Endothelial cell (in vitro differentiated cells): ENCODE data around the gene ITGAL. TPM values are rescaled to one million over a fixed set of nuclear protein-coding genes. Genes with fewer than 3 reads are reported as not detected.

Experiments
- DNase-seq: peaks from one replicate; pipeline ENCODE4 v3.0.0; 2021; ENCODE audit warnings: low spot score
- H3K27ac Mint-ChIP-seq: one replicate; pipeline ENCODE4 v1.8.0; 2021; ENCODE audit warnings: mixed read lengths, inconsistent platforms; ENCODE audit not compliant: unreplicated experiment
- H3K27me3 Mint-ChIP-seq: one replicate; pipeline ENCODE4 v1.8.0; 2021; ENCODE audit warnings: mild to moderate bottlenecking, moderate library complexity, mixed read lengths, inconsistent platforms; ENCODE audit not compliant: unreplicated experiment
- H3K36me3 Mint-ChIP-seq: one replicate; pipeline ENCODE4 v1.8.0; 2021; ENCODE audit warnings: mild to moderate bottlenecking, low read depth, mixed read lengths, inconsistent platforms; ENCODE audit not compliant: unreplicated experiment
- H3K4me1 Mint-ChIP-seq: one replicate; pipeline ENCODE4 v1.8.0; 2021; ENCODE audit warnings: mild to moderate bottlenecking, mixed read lengths, inconsistent platforms; ENCODE audit not compliant: unreplicated experiment
- H3K4me3 Mint-ChIP-seq: one replicate; pipeline ENCODE4 v1.8.0; 2021; ENCODE audit warnings: mild to moderate bottlenecking, mixed read lengths, inconsistent platforms; ENCODE audit not compliant: unreplicated experiment
- H3K9me3 Mint-ChIP-seq: one replicate; pipeline ENCODE4 v1.8.0; 2021; ENCODE audit warnings: mixed read lengths, inconsistent platforms; ENCODE audit not compliant: unreplicated experiment
- CTCF ChIP-seq: fragments of 200-600 bp; sonication (generic); IDR thresholded peaks from one replicate; pipeline ENCODE4 v1.5.0; 2021; ENCODE audit warnings: antibody characterized with exemption; ENCODE audit not compliant: unreplicated experiment
- total RNA-seq: library from RNA; stranded (reverse); fragmentation: NEBNext Ultra II Directional; extraction: Animal tissue kit (Norgen Biotek cat#: 25700); gene quantifications from one replicate; pipeline ENCODE4 v1.2.1, GENCODE V29; 2021; ENCODE audit not compliant: unreplicated experiment

ITGAL gene
- total RNA-seq, 1 donor from 2014 or later = not detected

GRCh38 chr16:30523768-30524574 is 51.4 kb downstream of the ITGAL start:
- no peak for DNase-seq
- peaks cover 22% of the 10 kb centered on the region for H3K4me1 Mint-ChIP-seq
- no peak for TF ChIP-seq CTCF
- no peaks in the 10 kb centered on the region for H3K9me3 Mint-ChIP-seq
- H3K4me3 Mint-ChIP-seq = no peak overlapping the region
- no peak overlapping the region for H3K27ac Mint-ChIP-seq
- no peaks in the 10 kb centered on the region for H3K36me3 Mint-ChIP-seq
- H3K27me3 Mint-ChIP-seq = peaks cover 3% of the 10 kb centered on the region

- Mint-ChIP-seq H3K4me1 (peaks cover 18% of the 10 kb centered on the region), H3K27me3 (peaks cover 3% of the 10 kb centered on the region), H3K36me3 (no peaks in the 10 kb centered on the region), H3K9me3 (no peaks in the 10 kb centered on the region), H3K4me3 (peak overlapping the region; percentile 56), H3K27ac (no peak overlapping the region)
- TF ChIP-seq CTCF = no peak
- no peak for DNase-seq
Measured at GRCh38 chr16:30524575-30525568, 52.3 kb downstream of the ITGAL start.

- Mint-ChIP-seq H3K9me3 (no peaks in the 10 kb centered on the region), H3K36me3 (peaks cover 5% of the 10 kb centered on the region), H3K4me1 (peaks cover 18% of the 10 kb centered on the region), H3K4me3 (peak overlapping the region; percentile 94), H3K27ac (peak overlapping the region; percentile 68), H3K27me3 (peaks cover 3% of the 10 kb centered on the region)
- DNase-seq = no peak
- TF ChIP-seq CTCF = no peak
Measured at GRCh38 chr16:30525844-30526136, 53.2 kb downstream of the ITGAL start.

- H3K27ac Mint-ChIP-seq = peak within 1 kb of the TSS; percentile 86
- DNase-seq = peak; percentile 67
Measured at GRCh38 chr16:30526137-30526822, 53.7 kb downstream of the ITGAL start, which contains the start of gene ZNF768. Gene ZNF768 (minus strand): TSS chr16:30526566. CDS start chr16:30526413, 153 bp downstream.

More at GRCh38 chr16:30526137-30526822, 53.7 kb downstream of the ITGAL start, which contains the start of gene ZNF768:
- no peak for TF ChIP-seq CTCF
- Mint-ChIP-seq H3K36me3 (peaks cover 6% of the 10 kb centered on the region), H3K9me3 (no peaks in the 10 kb centered on the region), H3K4me3 (peak within 1 kb of the TSS; percentile 94), H3K27me3 (peaks cover 3% of the 10 kb centered on the region), H3K4me1 (peaks cover 18% of the 10 kb centered on the region)
